Measurements from ENCODE around the gene RHBDD1.

The RHBDD1 gene, protein sequence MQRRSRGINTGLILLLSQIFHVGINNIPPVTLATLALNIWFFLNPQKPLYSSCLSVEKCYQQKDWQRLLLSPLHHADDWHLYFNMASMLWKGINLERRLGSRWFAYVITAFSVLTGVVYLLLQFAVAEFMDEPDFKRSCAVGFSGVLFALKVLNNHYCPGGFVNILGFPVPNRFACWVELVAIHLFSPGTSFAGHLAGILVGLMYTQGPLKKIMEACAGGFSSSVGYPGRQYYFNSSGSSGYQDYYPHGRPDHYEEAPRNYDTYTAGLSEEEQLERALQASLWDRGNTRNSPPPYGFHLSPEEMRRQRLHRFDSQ

GRCh38 chr2:226835796-226836547 lies at the start of gene RHBDD1:
Gene RHBDD1, plus strand, starts transcription at chr2:226836054. Its CDS starts 28,640 bp downstream, at chr2:226864694.
- DNase-seq (ENCODE audit: low spot score): peak; percentile 95

- DNase-seq (ENCODE audit: low spot score): no peak
These were observed 47.8 kb upstream of the RHBDD1 start for GRCh38 chr2:226788064-226788463.

GRCh38 chr2:226788881-226789490 lies 46.9 kb upstream of the RHBDD1 start:
- no peak for DNase-seq (ENCODE audit: low spot score)

DNA sequence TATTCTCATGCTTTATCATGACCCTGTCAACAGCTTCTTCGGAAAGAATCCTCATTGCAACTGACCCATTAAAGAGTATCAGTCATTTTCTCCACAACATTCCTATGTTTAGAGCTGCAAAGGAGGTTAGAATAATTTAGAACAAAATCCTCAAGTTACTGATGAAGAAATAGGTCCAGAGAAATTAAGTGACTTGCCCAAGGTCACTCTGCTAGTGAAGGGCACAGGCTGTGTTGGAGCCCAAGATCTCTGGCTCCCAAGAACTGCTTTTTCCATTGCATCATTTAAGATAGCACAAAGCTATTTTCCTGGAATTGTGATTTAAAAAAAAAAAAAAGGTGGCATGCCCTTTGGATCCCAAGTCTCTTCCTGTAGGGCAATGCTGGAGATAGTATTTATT lies 45.8 kb upstream of the RHBDD1 start:
- no peak for DNase-seq (ENCODE audit: low spot score)

GRCh38 chr2:226790431-226790830 lies 45.4 kb upstream of the RHBDD1 start:
- DNase-seq (ENCODE audit: low spot score): no peak

GRCh38 chr2:226791056-226791486 lies 44.8 kb upstream of the RHBDD1 start:
- no peak for DNase-seq (ENCODE audit: low spot score)

DNA sequence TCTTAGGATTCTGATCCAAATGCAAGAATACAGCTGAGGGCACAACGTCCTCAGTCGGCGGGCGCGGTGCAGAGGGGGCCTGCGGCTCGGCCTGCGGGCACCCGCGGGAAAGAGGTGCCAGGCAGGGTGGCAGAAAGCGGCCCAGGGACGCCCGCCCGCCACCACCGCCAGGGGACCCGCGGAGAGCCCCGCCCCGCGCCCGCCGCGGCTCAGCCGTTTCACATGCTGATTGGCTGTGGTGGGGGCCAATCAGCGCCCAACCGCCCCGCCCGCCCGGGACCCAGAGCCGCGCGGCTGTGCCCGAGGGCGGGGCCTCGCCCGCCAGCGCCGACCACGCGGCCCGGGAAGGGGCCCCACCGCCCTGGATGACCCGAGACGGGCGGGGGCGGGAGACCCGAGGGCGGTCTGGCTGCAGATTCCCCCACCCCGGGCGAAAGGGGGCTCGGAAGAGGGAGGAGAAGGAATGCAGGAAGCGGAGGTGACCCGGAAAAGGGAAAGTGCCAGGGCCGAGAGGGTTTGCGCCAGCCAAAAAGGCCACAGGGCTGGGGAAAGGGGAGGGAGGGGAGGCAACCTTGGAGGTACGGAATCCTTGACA lies 44.3 kb upstream of the RHBDD1 start:
- peak; percentile 93 for DNase-seq (ENCODE audit: low spot score)

GRCh38 chr2:226792155-226792881 lies 43.5 kb upstream of the RHBDD1 start:
- no peak for DNase-seq (ENCODE audit: low spot score)

GRCh38 chr2:226793646-226794045 lies 42.2 kb upstream of the RHBDD1 start:
- DNase-seq (ENCODE audit: low spot score): no peak

- DNase-seq (ENCODE audit: low spot score): no peak
These were observed 41.6 kb upstream of the RHBDD1 start for GRCh38 chr2:226794196-226794661.

DNA sequence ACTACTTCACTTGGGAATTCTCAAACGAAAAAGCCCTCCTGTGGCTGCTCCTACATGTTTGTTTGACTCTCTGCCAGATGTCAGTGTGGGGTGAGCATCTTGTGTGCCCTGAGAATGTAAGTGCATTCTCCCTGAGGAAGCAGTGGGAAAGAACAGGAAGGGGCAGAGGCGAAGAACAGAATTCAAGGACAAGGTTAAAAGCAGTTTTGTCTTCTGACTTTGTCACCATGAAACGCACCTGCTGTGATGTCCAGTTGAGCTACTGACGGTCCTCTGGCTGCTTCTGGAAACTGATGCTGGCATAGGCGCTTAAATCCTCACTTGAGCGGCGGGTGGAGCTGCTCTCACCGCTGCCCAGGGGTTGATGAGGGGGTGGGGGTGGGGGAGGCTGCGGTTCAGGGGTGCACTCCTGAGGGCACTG lies 41.1 kb upstream of the RHBDD1 start:
- DNase-seq (ENCODE audit: low spot score): no peak

GRCh38 chr2:226795281-226796011 lies 40.4 kb upstream of the RHBDD1 start:
- no peak for DNase-seq (ENCODE audit: low spot score)

GRCh38 chr2:226796012-226796839 lies 39.6 kb upstream of the RHBDD1 start:
- DNase-seq (ENCODE audit: low spot score): no peak

DNA sequence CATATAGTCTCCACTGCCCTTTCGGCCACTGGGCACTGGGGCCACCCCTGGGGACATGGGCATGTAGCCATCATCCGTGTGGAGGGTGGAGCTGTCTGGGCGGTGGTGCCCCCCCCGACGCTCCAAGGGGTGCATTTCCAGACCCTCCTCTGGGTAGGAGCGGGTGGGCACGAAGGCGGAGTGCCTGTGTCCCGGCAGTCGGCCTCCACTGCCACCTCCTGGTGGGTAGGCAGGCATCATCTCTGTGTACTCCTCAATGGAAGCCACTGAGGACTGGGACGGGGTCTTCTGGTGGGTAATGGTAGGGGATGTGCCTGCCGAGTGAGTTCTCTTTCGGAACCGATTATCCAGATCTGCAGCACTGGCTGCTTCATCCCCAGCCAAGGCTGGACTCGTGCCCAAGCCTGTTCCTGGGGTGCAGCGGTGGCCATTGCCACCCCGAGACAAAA lies 39.0 kb upstream of the RHBDD1 start:
- no peak for DNase-seq (ENCODE audit: low spot score)

- no peak for DNase-seq (ENCODE audit: low spot score)
These were observed 38.4 kb upstream of the RHBDD1 start for GRCh38 chr2:226797289-226797988.

- DNase-seq (ENCODE audit: low spot score): no peak
These were observed 37.8 kb upstream of the RHBDD1 start for GRCh38 chr2:226797989-226798421.

DNA sequence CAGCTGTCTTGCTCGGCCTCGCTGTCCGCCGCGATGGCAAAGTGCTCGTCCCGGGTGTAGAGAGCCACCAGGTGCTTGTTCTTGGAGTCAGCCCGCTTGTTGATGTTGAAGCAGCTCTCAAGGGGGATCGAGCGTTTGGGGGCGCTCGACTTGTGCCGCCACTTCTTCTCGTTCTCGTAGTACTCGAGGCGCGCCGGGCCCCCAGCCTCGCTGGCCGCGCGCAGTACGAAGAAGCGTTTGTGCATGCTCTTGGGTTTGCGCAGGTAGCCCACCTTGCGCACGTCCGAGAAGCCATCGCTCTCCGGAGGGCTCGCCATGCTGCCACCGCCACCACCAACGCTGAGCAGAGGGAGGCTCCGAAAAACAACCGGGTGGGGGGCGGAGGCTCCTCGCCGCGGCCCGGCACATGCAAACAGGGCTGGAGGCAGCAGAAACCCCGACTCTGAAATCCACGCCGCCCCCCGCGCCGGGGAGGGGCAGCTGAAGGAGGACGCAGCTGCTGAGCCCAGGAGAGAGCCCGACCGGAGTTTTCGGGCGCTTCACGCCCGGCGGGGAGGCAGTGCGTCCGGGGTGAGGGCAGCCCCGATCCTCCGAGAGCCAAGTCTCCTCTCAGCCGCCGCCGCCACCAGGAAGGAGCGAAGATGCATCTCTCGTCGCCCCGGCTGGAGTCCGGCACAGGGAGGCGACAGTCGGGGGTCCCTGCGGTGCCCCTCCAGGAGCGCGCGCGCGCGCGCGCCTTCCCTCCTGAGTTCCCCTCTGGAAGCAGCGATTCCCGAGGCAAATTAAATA lies 37.2 kb upstream of the RHBDD1 start:
- DNase-seq (ENCODE audit: low spot score): peak; percentile 58

GRCh38 chr2:226799211-226799975 lies 36.5 kb upstream of the RHBDD1 start, which contains the start of gene IRS1:
Gene IRS1, minus strand, starts transcription at chr2:226799820. Its CDS starts 1,082 bp downstream, at chr2:226798738.
- peak; percentile 67 for DNase-seq (ENCODE audit: low spot score)
